HL-60 (cell line): ENCODE measurements around the gene ATG2B.

ENCODE experiments used
- CTCF ChIP-seq: IDR thresholded peaks from one replicate; pipeline ENCODE4 v1.5.1; 2011; ENCODE audit warnings: low read length, control low read depth, inconsistent platforms; ENCODE audit not compliant: insufficient read depth
- GABPA ChIP-seq: IDR thresholded peaks from 2 replicates; pipeline ENCODE4 v1.6.1; 2012; ENCODE audit warnings: low read depth
- REST ChIP-seq: IDR thresholded peaks from 2 replicates; pipeline ENCODE4 v1.6.1; 2012; ENCODE audit warnings: low read depth; ENCODE audit not compliant: insufficient replicate concordance

- TF ChIP-seq REST = no peak
- no peak for TF ChIP-seq GABPA
- TF ChIP-seq CTCF = no peak
These were observed 21.8 kb downstream of the ATG2B start for GRCh38 chr14:96341323-96341722.
